ENCODE measurements around the gene RAB8B.

RAB8B gene

DNA sequence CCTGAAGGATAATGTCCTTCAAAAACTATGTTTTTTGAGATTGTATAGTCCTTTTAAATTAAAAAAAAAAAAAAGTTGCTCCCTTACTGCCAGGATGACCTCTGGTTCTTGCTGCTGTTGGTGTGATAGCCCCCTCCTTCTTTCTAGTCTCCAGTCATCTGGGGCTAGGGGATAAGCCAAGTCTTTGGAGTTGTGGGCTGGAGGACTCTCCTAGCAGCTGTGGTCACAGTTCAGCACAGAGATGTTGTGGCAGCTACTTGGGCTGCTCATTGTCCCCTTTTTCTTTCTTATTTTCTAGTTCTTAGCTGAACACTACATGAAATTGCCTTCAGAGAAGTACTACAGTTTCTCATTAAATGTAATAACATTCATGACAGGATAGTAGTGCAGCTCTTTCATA lies 48.8 kb downstream of the RAB8B start:
- TF ChIP-seq, protein P1, sequence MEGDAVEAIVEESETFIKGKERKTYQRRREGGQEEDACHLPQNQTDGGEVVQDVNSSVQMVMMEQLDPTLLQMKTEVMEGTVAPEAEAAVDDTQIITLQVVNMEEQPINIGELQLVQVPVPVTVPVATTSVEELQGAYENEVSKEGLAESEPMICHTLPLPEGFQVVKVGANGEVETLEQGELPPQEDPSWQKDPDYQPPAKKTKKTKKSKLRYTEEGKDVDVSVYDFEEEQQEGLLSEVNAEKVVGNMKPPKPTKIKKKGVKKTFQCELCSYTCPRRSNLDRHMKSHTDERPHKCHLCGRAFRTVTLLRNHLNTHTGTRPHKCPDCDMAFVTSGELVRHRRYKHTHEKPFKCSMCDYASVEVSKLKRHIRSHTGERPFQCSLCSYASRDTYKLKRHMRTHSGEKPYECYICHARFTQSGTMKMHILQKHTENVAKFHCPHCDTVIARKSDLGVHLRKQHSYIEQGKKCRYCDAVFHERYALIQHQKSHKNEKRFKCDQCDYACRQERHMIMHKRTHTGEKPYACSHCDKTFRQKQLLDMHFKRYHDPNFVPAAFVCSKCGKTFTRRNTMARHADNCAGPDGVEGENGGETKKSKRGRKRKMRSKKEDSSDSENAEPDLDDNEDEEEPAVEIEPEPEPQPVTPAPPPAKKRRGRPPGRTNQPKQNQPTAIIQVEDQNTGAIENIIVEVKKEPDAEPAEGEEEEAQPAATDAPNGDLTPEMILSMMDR (conservative IDR thresholded peaks at IDR 0.05; ENCODE audit: control insufficient read depth, insufficient read depth, low read depth, low read length), result no peak
- no peak overlapping the region for H3K4me3 ChIP-seq (ENCODE audit: control insufficient read depth, low read depth, low read length)
- DNase-seq (ENCODE audit: low read depth), result no peak

DNA sequence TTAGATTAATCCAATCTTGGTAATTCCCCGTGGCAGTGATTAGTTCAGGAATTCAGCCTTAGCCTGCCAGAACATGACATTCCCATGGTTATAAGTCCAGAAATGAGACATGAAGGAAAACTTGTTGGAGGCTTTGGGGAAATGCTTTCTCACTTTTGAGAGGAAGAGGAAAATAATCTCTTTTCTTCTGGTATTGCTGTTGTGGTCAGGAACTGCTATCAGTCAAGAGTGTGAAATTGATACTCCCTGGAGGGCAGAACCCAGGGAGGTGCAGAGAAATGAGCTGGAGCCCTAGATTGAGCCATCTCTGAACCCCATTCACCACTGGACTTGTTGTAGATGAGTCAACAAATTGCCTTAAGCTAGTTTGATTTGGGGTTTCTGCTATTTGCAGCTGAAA lies 49.4 kb downstream of the RAB8B start:
- H3K4me3 ChIP-seq (ENCODE audit: control insufficient read depth, low read depth, low read length), result no peak overlapping the region
- TF ChIP-seq, protein P1 (conservative IDR thresholded peaks at IDR 0.05; ENCODE audit: control insufficient read depth, insufficient read depth, low read depth, low read length), result no peak
- DNase-seq (ENCODE audit: low read depth), result peak; percentile 91

DNA sequence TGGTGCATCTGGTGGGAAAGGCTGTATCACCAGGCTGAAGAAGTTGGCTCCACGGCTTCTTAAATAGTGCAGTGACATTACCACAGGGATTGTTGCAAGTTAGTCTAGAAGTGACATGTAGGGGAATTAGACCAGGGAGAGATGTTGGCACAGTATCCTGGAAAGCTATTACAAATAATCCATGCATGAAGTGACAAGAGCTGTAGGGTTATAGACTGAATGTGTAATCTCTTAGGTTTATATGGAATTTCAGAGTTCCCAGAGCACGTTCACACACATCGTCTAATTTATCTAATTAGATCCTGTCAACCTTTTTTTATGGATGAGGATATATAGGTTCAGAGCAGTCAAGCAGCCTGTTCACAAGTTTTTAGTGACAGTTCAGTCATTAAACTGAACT lies 50.7 kb downstream of the RAB8B start:
- no peak overlapping the region for H3K4me3 ChIP-seq (ENCODE audit: control insufficient read depth, low read depth, low read length)
- TF ChIP-seq, protein P1 (conservative IDR thresholded peaks at IDR 0.05; ENCODE audit: control insufficient read depth, insufficient read depth, low read depth, low read length), result no peak
- DNase-seq (ENCODE audit: low read depth), result no peak

DNA sequence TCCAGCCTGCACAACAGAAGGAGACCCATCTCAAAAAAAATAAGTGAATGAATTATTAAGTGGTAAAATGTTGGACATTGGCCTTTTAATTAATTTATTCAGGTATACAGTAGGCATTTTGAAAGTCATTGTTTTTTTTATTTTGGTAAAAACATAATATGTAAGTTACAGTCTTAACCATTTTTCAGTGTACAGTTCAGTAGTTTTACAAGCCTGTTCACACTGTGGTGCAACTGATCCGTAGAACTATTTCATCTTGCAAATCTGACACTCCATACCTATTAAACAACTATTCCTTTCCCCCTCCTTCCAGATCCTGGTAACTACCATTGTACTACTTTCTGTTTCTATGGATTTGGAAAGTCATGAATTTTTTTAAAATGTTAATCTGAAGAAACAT lies 51.9 kb downstream of the RAB8B start:
- no peak for DNase-seq (ENCODE audit: low read depth)
- H3K4me3 ChIP-seq (ENCODE audit: control insufficient read depth, low read depth, low read length), result no peak overlapping the region
- TF ChIP-seq, protein P1 (conservative IDR thresholded peaks at IDR 0.05; ENCODE audit: control insufficient read depth, insufficient read depth, low read depth, low read length), result no peak

DNA sequence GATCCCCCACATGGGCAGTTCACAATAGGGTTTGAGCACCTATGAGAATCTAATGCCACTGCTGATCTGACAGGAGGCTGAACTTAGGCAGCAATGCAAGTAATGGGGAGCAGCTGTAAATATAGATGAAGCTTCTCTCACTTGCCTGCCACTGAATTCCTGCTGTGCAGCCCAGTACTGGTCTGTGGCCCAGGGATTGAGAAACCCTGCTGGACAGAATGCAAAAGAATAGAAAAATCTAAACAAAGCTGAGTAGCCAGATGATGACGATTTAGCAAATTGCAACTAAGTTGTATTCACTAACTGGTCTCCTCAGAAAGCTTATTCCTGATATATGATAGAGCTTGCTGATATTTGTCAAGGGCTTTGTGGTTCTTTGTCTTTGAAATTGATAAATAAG lies 53.7 kb downstream of the RAB8B start:
- peak; percentile 73 for DNase-seq (ENCODE audit: low read depth)
- no peak overlapping the region for H3K4me3 ChIP-seq (ENCODE audit: control insufficient read depth, low read depth, low read length)
- TF ChIP-seq, protein P1 (conservative IDR thresholded peaks at IDR 0.05; ENCODE audit: control insufficient read depth, insufficient read depth, low read depth, low read length), result peak; percentile 23

DNA sequence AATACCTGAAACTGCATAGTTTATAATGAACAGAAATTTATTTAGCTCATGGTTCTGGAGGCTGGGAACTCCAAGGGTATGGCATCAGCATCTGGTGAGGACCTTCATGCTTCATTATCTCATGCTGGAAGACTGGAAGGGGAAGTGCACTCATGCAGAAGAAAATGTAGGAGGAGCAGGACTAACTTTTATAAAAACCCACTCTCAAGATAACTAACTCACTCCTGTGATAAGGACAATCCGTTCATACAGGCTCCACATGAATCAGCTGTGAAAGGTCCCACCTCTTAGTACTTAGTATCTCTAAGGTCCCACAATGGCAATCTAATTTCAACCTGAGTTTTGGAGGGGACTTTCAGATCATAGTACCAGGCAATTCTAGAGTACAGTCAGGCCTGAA lies 54.4 kb downstream of the RAB8B start:
- H3K4me3 ChIP-seq (ENCODE audit: control insufficient read depth, low read depth, low read length), result no peak overlapping the region
- DNase-seq (ENCODE audit: low read depth), result no peak
- TF ChIP-seq, protein P1 (conservative IDR thresholded peaks at IDR 0.05; ENCODE audit: control insufficient read depth, insufficient read depth, low read depth, low read length), result no peak

DNA sequence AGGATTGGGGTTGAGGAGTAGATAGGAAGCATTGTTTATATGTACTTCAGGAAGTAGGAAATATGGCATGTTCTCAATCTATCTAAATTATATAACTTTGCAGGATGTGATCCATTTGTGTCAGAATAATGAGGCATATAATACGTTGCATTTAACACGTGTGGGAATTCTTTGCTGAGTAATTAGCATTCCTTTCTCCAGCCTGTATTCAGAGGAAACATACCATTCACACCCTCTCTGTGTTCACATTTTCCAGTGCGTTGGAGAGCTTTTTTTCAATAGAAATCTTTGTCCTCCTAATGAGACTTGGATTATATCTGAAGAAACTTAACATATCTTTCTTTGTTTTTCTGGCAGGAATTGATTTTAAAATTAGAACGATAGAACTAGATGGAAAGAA lies 55.0 kb downstream of the RAB8B start:
- DNase-seq (ENCODE audit: low read depth), result no peak
- no peak overlapping the region for H3K4me3 ChIP-seq (ENCODE audit: control insufficient read depth, low read depth, low read length)
- TF ChIP-seq, protein P1 (conservative IDR thresholded peaks at IDR 0.05; ENCODE audit: control insufficient read depth, insufficient read depth, low read depth, low read length), result no peak
